GM19397 (cell line): ENCODE measurements around the gene TLNRD1.

Source experiments
- ATAC-seq: cut with Tn5 transposase; IDR thresholded peaks from one replicate; pipeline ENCODE4 v1.9.1; 2021; ENCODE audit warnings: mild to moderate bottlenecking, moderate library complexity; ENCODE audit not compliant: unreplicated experiment

Gene TLNRD1

DNA sequence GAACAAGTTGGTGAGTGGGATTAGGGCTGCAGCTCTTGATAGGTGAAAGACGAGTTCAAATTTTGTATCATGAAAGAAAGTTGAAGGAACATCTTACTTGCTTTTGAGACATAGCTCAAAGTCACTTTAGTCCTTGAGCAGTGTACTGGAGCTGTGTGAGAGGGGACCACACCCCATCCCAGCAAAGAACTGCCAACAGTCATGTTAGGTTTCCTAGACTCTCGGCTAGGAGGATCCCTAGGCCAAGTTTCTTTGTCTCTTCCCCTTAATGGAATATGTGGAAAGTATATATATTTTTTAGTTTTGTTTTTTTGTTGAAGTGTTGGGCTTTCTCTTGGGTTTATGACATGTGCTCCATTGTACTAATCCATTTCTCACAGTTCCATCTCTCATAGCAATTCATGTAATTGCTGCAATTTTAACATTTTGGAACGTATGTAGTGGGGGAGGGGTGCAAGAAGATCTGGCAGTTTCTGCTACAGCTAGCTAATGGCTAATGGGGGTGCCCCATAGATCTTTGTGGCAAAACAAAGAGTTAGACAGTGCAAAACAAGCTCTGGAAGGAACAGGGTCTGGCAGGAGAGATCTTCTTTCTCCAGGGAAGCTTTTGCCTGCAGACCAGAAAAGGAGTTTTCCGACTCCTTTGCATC is 25.1 kb downstream of the TLNRD1 start:
- no peak for ATAC-seq

DNA sequence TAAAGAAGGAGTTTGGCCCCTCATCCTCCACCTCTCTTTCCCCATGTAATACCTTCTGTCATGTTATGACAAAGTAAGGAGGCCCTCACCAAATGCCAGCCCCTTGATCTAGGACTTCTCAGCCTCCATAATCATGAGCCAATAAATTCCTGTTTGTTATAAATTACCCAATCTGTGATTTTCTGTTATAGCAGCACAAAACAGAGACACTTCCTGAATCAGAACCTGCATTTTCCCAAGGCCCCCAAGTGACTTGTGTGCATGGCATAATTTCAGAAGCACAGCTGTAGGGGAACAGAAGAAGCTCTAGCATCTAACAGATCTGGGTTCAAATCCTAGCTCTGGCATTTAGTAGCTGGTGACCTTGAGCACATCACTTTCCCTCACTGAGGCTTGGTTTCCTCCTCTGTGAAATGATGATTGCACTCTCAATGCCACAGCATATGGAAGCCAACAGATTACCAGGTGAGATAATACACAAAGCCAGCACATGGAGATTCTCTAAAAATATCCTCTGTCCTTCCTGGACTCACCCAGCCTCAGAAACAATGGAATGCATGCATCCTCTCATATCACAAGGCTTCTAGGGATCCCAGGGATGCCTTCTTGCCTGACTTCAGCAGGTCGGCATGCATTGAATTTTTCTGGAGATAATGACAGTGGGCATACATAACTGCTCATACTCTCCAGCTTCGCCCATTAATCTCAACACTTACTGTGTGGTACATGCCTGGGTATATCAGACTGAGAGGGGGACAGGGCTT is 26.3 kb downstream of the TLNRD1 start:
- ATAC-seq, result no peak

DNA sequence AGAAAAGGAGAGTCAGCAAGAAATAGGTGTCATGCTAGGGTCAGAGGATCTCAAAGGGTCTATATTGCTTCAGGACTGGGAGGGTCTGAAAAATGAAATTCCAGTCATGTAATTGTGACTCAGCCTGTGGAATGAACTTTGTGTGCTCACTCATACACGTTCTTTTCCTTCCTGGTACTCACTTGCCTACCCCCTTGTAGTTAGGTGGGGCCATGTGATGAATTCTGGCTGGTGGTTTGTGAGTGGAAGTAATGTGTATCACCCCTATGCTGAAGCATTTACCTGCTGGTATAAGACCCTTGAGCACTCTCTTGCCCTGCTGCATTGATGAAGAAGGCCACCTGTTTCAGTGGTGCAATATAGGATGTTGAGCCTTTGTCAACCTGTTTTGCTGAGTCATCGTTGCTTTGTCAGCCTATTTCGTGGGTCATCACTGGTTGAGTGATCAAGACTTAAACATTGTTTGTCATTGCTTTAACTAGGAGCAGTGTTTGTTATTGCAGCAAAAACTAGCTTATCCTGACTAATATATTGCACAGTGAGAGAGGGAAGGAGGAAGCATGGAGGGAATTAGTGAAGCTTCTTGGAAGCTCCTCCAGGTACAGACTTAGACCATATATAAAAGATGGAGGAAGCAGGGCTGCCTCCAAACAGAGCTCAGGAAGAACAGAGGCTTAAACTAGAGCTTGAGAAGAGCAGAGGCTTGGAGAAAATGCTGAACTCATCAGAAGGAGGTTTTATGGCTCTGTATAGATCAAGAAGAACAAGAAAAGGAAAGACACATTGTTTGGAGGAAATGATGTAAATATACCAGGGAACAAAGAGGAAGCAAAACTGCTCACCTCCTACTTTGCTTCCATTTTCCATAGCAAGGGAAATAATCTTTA is 28.9 kb downstream of the TLNRD1 start:
- ATAC-seq, result no peak

DNA sequence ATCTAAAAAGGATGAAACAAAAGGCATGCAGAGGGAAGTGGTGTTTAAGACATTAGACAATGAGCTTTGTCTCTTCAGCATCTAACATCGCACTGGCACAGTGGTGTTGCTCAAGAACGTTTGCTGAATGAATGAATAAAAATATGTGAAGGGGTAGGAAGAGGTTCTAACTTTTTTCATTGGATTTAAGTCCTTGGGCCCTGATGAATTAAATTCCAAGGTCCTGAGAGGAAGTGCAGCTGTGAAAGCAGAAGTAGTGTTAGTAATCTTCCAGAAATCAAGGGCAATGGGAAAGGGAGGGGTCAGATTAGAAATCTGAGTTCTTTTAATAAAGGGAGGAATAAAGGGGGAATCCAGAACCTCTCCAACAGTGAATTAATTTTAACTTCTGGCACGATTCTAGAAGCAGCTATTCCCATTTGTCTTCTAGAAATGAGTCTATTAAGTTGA is 29.6 kb downstream of the TLNRD1 start:
- ATAC-seq, result no peak

DNA sequence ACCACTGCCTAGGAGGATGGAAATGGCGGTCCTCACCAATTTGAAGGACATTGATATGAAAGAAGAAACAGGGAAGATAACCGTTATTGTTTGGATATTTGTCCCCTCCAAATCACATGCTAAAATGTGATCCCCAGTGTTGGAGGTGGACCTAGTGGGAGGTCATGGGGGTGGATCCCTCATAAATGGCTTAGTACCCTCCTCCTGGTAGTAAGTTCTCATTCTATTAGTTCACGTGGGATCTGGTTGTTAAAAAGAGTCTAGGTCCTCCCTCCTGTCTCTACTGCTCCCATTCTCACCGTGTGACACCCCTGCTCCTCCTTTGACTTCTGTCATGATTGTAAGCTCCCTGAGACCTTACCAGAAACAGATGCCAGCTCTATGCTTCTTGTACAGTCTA is 30.5 kb downstream of the TLNRD1 start:
- ATAC-seq, result no peak

DNA sequence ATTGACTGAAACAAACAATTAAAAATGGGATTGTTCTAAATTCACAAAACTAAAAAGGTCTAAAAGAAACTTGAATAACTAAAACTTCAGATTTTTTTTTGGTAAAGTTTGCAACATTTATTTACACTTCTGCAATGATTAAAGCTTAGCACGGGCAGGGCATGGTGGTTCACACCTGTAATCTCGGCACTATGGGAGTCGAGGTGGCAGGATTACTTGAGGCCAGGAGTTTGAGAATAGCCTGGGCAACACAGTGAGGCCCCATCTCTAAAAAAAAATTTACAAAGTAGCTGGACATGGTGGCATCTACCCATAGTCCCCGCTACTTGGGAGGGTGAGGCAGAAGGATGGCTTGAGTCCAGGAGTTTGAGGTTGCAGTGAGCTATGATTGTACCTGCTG is 31.6 kb downstream of the TLNRD1 start:
- no peak for ATAC-seq

DNA sequence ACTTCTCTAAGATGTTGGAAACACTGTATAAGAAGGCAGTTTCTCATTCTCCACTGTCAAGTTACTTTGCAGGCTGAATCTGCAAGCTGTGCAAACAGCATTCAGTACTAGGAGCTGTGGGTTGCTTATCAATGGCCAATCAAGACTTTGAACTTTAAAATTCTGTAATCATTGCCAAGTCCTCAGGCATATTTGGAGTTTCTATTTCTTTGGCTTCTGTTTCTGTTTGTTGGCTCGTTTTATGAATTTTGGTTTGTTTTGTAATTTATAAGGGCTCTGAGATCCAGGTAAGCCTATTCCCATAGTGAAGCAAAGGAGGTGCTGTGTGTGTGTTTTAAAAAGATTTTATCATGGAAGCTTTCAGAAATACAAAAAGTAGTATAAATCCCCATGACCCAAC is 32.1 kb downstream of the TLNRD1 start:
- no peak for ATAC-seq

DNA sequence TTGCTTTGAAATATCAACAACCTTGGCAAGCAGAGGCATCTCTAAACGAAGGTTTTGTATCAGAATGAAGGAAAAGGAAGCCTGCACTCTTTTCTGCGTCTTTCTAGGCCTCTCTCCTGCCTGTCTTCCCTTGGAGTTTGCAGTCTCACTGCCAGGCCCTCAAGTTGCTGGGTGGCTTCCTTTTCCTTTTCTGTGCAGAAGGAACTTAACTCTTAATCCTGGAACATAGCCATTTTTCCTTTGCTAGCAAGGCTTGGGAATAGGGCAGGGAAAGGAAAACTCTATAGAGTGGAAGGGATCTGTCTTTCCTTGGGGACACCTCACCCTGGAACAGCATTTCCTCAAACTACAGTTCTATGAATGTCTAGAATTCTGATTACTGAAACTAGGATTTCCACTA is 32.8 kb downstream of the TLNRD1 start:
- no peak for ATAC-seq

DNA sequence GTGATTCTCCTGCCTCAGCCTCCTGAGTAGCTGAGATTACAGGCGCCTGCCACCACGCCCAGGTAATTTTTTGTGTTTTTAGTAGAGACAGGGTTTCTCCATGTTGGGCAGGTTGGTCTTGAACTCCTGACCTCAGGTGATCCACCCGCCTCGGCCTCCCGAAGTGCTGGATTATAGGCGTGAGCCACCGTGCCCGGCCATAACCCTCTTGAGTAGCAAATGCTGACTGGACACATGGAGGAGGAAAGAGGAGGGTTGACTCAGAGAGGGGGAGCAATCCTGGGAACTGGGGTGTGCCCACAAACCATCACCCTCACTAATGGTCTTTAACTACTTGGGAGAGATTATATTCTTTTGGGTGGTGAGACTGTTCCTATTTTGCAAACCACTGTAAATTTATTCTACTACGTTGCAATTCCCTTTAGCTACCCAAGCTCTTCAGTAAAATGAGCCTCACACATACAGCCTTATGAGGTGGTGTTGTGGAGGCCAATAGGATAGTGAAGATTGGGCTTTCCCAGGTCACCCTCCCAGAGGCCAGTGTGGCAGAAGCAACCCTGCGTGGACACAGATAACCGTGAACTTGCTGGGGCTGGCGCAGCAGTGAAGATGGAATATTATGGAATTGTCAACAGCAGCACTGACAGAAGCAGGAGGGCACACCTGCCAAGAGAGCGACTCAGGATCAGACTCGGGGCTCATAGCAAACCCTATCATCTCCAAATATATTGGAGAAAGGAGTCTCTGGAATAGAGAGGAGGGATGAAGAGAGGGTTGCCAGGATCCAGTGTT is 37.4 kb downstream of the TLNRD1 start:
- no peak for ATAC-seq

DNA sequence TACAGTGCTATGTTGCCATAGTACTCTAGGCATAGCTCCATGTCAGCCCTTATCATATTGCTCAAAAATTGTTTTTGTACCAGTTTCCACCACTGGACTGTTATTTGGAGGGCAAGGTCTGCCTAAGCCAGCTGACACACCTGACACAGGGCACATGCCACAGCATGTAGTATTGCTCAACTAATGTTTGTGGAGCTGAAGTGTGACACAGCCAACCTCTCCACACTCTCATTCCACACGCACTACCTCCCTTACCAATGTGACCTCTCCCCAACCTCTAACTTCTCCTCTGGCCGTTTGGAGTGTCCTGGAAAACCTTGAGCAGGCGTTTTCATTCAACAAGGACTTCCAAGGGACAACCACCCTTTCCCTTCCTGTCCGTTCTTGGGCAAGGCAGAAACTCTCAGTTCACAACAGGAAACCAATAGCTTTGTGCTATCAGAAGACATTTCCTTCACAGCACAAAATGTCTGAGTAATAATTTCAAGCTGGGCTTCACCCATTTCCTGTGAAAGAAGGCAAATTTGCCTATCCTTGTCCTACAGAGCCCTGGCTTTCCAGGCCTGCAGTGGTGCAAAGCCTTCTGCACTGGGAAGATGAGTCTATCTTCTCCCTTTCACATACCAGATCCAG is 38.4 kb downstream of the TLNRD1 start:
- no peak for ATAC-seq

DNA sequence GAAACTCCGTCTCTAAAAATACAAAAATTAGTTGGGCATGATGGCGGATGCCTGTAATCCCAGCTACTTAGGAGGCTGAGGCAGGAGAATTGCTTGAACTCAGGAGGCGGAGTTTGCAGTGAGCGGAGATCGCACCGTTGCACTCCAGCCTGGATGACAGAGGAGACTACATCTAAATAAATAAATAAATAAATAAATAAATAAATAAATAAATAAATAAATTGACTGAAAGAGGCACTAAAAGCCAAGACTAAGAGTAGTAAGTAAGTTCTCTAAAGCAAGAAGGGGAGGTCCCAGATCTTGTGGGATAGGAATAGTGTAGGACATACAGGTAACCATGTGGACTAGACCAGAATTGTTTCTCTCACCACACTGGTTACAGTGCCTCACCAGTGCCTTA is 40.0 kb downstream of the TLNRD1 start:
- ATAC-seq, result no peak

DNA sequence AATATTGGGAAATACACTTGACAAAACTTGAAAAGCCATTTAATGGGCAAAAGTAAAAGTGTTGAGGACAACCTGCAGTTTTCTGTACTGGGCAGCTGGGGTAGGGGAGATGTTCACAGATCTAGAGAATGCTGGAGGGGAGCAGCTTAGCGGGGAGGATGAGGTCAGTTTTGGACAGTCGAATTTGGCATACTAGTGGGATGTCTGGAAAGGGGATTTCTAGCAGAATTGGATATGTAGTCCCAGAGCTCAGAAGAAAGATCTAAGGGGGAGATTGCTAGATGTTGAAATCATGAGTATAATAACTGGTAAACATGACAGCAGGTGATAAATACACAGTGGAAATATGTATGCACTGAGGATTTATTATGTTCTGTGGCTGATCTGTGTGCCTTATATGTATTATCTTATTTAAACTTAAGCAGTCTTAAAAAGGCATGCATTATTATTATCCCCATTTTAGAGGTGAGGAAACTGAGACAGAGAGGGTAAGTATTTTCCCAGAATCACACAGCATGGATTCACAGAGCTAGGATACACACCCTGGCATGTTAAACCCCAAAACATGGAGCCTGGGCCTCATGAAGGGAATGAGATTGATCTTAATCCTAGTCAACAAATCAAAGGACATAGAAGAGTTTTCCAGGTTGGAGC is 42.7 kb downstream of the TLNRD1 start:
- ATAC-seq, result no peak

DNA sequence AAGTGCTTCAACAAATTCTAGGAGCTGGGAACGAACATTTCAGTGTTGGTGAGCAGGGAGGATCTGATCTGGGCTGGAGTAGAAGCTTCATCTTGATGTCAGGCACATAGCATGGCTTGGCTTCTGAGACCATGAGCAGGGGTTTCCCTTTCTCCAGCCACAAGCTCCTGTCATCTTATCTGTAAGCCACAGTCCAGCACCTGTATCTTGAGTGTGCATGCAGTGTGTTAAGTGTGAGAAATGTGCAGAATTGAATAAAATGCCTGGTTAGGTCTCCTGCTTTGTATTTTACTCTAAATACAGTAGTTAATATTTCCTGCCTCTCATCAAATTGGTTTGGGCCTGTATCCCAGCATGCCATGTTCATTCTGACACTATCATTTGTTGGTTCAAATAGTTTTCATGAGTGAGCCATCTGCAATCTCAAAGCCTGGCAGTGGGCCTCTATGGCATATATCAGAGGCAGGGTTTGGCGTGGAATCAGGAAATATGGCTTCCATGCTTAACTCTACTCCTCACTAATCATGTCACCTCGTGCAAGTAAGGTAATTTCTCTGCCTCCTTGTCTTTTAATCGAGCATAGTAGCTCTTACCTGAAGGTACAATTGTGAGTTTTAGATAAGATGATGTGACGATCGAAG is 43.3 kb downstream of the TLNRD1 start:
- ATAC-seq, result no peak

DNA sequence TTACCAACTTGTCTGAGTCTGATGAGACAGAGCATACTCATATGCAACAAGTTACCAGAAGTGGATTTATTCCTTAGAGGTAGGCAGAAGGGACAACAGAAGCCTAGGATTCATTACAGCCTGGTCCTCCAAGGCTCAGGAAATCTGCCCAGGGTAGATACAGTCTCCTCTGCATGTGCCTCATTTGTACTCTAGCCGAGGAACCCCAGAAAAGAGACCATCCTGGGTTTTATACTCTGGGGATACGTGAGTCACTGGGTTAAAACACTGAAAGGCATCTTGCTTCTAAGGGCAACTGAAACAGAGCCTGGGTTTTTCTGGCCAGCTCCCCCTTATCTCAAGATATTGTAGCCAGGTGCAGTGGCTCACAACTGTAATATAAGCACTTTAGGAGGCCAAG is 45.6 kb downstream of the TLNRD1 start:
- ATAC-seq, result no peak

DNA sequence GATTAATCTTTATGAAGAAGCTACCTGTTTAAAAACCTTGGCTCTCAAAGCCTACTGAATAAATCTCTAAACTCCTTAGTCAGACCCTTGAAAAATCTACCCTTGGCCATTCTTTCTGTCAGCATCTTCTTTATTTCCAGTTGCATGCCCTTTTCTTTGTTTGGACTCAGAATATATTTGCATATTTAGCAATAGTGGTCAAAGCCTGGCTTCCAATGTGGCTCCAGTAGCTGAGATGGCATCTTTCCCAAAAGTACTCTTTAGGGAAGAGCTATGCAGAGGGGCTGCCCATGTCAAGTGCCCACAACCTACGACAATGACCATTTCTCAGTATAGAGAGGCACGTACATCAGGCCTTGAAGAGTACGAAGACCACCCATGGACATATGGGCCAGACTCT is 47.2 kb downstream of the TLNRD1 start:
- ATAC-seq, result no peak

DNA sequence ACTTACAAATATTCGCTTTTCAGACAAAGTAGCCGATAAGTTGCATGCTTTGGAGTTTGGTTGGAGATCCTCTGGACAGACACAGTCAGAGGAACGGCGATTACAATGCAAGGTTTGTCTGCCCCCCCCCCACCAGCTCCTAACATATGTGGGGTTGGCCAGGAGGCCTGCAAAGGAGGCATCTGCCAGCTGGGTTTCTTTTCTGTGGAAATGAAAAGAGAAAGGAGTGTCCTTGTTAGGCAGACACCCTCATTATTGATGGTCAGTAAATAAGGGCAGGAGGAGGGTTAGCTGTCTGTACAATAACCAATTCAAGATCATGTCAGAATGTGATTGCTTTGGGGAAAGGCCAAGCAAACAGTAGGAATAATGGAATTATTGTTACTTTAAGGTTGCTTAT is 49.1 kb downstream of the TLNRD1 start:
- no peak for ATAC-seq

DNA sequence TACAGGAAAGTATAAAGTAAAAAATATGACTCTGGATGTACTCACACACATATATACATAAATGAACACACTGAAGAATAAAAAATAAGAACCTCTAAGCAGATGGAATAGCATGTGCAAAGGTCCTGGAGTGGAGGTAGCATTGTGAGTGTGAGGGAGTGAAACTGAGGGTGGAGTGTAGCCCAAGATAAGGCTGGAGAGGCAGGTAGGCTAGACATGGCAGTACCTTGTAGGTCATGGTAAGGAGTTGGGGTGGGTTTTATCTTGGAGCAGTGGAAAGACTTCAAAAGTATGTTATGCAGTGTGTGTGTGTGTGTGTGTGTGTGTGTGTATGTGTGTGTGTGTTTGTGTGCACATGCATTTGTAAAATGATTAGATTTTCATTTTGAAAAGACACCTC is 49.5 kb downstream of the TLNRD1 start:
- no peak for ATAC-seq

DNA sequence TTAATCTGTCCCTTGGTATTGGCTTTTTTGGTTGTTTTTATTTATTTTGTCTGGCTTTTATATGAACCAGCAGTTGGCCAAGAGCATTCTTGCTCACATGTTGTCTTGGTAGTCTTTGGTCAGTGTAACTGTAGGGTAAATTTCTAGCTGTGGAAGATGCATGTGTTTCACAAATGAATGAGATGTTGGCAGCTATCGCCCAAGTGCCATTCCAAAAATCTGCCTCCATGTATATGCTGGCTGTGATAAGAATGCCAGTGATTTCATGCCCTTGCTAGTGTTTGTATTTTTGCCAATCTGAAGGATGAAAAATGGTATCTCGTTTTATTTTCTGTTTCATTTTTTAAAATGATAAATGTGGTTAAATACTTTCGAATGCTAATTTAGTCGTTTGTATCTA is 50.1 kb downstream of the TLNRD1 start:
- no peak for ATAC-seq

DNA sequence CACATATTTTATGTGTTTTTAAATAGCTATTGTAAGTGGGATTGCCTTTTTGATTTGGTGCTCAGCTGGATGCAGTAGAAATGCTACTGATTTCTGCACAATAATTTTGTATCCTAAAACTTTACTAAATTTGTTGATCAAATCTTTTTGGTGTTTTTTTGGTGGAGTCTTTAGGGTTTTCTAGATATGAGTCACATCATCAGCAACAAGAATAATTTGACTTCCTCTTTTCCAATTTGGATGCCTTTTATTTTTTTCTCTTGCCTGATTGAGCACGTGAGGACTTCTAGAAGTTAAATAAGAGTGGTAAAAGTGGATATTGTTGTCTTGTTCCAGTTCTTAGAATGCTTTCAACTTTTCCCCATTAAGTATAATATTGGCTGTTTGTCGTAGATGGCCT is 51.3 kb downstream of the TLNRD1 start:
- ATAC-seq, result no peak
